RCC 7860 (cell line): ENCODE measurements around the gene MRPL53.

ENCODE experiments used
- DNase-seq: peaks from one replicate; pipeline ENCODE4 v3.0.0-alpha.2; 2015; ENCODE audit warnings: low spot score
- FAIRE-seq: peaks from 2 replicates; lab custom pipeline; 2012; peaks lifted over from hg19 to GRCh38; lab: Jason Lieb, UNC

The MRPL53 gene

DNA sequence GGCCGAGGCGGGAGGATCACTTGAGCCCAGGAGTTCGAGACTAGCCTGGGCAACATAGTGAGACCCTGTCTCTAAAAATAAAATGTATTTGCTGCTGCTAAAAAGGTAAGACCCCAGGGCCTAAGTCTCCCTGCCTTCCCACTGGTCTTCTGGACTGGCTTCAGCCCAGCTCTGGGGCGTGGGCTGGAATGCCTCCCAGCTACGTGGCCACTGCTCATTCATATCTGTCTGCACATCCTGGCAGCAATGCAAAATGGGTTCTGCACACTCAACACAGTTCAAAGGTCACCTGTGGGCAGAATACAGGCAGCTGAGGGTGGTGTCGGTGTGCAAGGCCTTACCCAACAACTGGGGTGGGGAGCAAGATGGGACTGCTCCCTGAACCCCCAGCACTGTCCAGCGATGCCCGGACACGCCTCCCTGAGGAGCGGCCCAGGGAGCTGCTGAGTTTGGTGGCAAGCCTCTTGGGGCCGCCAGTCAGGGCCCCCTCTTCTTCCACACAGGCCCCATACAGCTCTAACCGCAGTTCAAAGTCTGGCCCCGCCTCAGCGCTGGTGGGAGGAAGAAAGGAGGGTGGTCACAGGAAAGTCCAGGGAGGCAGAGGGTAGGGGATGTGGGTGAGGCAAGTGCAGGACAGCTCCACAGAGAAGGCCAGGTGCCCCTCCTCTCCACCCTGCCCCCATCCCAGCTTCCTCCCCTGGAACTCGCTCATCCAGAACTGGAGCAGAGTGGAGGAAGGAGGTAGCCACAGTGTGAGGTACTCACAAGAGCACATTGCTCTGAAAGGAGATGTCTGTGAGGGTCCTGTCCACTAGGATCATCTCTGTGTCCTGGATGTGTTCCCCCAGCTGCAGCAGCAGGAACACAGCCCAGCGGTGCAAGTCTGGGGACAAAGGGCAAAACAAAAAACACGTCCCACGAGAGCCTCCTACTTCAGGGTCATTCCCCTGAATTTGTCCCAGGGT, 42.7 kb downstream of the MRPL53 start:
- DNase-seq (no peak), FAIRE-seq (no peak)

DNA sequence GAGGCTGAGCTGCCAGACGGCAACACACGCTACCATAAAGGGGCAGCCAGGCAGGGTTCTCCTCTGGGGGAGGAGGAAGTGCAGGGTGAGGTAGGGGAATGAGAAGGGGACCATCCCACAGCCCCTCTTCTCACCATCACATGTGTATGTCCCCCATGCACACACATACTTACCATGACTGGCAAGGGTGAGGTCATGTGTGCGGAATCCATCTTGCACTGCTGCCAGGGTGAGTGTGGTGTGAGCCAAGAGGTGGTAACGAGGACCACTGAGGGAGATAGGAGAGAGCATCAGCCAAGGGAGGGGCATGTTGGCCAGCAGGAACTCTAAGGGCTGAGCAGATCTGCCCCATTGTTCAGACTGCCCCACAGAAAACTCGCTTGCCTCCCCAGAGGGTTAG, 43.8 kb downstream of the MRPL53 start:
- DNase-seq (no peak), FAIRE-seq (no peak)

DNA sequence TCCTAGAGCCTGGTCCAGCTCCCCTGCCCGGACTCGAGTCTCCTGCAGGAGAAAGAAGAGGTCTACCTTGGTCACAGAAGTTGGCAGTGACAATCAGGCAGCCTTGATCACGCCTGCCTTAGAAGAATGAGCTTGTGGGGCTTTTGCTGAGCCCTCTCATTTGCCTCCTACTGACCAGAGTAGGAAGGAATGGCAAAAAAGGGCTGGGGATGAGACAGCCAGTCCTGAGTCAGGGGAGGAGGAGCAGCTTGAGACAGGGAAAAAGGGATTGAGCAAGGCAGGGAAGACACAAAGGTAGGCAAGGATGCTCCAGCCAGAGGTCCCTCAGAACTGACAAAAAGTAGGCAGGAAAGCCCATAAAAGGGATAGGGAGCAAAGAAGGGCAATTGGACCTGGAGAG, 44.9 kb downstream of the MRPL53 start:
- FAIRE-seq (no peak), DNase-seq (no peak)

DNA sequence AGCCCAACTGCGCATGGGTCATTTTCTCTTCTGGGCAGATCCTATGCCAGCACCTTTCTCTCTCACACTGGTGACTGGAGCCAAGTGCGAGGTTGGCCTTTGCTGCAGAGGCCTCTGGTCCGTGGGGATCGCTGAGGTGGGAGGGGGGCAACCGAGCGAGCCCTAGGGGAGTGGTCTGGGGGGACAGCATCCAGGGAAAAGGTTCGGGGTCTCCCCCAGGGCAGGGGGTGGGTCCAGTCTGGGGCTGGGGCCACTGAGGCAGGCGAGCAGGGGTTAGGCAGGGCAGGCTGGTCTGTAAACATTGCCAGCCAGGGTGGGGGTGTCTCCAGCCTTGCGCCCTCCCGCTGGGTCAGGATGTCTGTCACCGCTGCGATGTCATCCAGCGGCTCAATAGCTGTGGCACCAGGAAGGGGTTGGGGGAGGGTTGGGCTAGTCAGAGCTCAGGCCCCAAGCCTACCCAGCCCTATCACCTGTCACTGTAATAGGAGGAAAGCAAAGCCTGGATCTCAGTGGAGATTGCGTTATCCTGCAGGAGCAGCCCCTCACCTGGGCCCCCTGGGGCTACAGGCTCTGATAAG, 46.2 kb downstream of the MRPL53 start:
- DNase-seq (no peak), FAIRE-seq (no peak)

DNA sequence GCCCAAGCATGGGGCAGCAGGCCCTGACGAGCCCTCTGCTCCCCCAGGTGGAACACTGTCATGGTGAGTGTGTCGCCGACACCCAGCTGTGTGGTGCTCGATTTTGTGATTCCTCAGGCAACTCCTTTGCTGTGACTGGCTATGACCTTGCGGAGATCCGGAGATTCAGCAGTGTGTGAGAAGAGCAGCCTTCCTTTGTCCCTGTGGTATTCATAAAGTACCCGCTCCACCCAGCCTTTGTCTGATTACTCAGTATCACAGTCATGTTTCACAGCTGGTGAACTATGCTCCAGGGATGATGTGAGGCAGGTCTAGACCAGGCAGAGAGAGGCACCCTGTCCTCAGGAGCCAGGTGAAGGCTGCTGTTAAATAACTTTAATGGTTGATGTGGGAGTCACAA, 47.0 kb downstream of the MRPL53 start:
- DNase-seq (peak; percentile 66), FAIRE-seq (no peak)

GRCh38 chr2:74424995-74425406, 47.5 kb downstream of the MRPL53 start:
- FAIRE-seq (no peak), DNase-seq (no peak)

DNA sequence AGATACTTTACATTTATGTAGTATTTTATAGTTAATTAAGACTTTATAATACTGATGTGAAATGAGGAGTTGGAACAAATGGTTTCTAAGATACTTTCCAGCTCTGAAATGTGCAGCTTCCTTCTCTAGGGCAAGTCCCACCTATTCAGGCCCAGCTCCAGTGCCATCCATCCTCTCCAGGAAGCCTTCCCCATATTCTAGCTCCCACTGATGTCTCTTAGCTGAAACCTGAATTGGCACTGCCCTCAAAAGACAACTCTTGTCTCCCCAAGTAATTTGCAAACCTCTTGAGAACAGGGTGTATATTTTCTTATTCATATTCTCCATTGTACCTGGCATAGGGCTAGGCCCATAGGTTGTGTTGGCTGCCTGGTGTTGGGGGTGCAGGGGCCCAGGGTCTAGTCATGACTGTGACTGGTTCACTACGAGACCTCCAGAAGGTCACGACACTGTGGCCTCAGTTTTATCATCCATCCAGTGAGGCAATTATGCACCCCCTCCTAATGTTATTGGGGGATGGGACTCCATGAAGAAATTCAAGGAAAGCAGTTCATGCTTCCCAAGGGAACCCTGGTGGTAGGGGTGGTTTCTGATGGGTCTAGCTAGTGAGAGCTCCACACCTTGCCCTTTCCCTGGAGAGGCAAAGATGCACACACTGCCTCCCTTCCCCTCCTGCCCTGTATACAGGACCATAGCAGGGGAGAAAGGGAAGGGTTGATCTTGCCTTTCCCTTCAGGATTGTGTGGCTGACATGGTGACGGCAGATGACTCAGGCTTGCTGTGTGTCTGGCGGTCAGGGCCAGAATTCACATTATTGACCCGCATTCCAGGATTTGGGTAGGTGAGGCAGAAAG, 48.1 kb downstream of the MRPL53 start:
- FAIRE-seq, result no peak

DNA sequence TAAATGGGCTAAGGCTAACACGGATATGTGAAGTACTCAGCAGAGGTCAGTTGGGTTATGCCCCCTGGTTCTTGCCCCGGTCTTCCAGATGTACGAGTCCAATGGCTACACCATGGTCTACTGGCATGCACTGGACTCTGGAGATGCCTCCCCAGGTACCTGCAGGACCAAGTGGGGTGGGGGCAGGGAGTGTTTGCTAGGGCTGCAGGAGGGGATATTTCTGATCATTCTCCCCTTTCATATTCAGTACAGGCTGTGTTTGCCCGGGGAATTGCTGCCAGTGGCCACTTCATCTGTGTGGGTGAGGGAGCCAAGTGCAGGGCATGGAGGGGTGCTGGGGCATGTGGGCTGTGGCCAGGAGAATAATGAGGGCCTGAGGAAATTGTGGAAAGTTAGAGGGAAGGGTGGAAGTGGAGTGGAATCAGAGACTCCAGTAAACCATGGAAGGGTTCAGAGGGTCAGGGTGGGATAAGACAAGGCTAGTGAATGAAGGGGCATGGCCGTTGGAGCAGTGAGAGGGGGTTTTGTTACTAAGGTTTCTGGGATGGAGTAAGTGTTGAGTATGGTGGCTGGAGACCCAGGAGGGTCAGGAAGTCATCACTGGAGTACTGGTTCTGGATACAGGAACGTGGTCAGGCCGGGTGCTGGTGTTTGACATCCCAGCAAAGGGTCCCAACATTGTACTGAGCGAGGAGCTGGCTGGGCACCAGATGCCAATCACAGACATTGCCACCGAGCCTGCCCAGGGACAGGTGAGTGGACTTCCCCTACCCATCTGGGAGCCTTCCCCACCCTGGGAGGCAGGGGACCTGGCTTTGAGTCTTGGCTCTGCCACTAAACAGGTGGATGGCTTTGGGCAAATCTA, 49.0 kb downstream of the MRPL53 start:
- FAIRE-seq (no peak), DNase-seq (no peak)

More for the DNA sequence above, 48.1 kb downstream of the MRPL53 start:
- peak; percentile 36 for DNase-seq
